HG02610 (cell line): ENCODE data around the gene ZC3H4.
"Not testable (repeated sequence)": the region's sequence is repeated elsewhere in the genome, so short reads cannot be mapped to it uniquely, and the experiment has no call there.

Experiments used
- ATAC-seq: cut with Tn5 transposase; IDR thresholded peaks from one replicate; pipeline ENCODE4 v1.9.1; 2021; ENCODE audit warnings: mild to moderate bottlenecking, moderate library complexity; ENCODE audit not compliant: unreplicated experiment

The ZC3H4 gene

DNA sequence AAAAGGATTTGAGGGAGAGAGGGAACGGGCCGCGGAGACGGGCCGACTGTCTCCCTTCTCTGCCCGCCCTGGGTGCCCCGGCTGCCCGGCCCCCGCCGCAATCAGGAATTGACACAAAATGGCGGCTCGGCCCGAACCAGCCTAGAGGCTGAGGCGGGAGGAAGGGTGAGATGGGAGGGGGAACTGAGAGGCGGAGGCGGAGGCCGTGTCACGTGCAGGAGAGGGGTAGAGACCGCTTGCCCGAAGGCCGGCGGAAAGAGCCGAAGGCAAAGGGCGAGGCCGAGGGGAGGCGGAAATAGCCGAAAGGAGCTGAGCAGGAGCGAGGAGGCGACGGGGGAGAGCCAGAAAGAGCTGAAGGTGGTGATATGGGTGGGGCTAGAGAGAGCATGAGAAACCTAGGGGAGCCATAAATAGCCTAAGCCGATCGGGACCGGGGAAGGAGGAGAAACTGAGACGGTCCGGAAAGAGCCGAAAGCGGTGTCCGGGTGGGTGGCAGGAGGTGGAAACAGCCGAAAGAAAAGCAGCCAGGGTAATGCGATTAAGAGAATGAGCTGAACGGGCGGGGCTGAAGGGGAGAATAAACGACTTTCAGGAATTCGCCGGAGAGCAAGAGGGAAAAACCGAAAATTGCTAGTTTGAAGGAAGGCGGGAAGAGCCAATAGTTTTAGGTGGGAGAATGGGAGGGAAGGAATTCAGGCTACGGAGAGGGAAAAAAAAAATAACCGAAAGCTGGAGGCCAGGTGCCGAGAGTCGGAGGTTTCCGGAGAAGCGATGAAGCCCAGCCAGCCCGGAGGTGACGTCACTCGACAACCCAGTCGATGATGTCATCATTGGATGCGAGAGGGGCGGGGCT lies at the start of gene ZC3H4:
Gene ZC3H4 (minus strand): TSS at position 780 of the 853 bp plus-strand sequence. CDS start 1,192 bp downstream, outside the sequence.
- peak; percentile 85 for ATAC-seq

DNA sequence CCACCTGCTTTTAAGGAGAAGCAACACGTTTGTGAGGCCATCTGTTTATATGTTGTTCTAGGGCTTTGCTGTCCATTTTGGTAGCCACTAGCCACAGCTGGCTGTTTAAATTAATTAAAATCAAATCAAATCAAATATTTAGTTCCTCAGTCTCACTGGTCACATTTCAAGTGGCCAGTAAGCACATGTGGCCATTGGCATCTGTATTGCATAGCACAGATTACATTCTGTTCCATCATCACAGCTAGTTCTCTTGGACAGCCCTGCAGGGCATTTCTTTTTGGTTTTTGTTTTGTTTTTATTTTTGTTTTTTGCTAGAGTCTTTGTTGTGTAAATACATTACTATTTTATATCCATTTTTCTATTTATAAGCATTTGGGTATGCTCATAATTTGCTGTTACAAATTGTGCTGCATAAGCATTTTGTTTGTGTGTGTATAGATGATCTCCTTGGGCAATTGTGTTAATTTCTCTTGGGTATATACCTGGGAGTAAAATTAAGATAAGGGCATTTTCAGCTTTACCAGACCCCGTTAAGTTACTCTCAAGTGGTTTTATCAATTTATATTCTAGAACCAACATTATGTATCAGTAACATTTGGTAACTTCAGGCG lies 48.4 kb upstream of the ZC3H4 start:
- no peak for ATAC-seq

DNA sequence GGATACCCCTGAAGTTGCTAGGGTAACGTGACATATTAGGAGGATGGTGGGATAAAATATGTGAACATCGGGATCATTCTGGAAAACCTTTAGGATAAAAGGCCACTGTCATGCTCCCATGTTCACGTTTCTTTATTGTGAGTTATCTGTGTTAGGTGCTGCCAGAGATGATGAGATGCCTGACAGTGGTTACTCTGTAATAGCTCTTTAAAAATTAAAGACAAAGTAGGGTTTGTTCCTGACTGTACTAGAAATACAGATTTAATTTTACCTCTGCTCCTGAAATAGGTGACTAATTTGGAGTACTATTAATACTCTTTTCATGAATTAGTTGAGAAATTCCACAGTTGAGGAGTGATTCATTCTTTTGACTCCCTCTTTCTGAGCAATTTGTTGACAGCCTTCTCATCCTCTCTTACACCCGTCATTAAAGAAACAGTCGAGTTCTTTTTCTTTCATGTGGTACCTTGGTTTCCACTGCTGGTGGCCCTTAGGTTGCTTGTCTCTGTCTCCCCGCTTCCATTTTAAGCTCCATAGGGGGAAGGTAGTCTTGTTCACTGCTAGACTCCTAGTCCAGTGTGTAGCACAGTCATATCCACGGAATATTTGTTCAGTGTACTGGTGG lies 45.4 kb upstream of the ZC3H4 start:
- ATAC-seq, result no peak

DNA sequence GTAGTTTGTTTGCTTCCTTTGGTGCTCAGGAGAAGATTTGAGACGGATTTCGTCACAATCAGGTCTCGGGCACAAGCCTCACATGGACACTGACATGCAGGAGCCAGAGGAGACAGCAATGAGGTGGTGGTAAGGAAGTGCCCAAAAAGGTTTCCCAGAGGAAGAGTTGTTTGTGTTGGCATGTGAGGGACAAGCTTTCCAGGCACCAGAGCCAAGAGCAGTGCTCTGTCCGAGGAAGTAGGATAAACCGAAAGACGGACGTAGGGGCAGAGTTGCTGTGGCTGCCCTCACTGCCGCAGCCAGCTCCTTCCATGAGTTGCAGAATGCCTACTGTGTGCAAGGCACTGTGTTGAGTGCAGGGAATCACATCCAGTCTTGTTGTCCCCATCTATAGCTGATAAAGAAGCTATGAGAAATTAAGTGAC lies 44.8 kb upstream of the ZC3H4 start:
- ATAC-seq, result no peak

DNA sequence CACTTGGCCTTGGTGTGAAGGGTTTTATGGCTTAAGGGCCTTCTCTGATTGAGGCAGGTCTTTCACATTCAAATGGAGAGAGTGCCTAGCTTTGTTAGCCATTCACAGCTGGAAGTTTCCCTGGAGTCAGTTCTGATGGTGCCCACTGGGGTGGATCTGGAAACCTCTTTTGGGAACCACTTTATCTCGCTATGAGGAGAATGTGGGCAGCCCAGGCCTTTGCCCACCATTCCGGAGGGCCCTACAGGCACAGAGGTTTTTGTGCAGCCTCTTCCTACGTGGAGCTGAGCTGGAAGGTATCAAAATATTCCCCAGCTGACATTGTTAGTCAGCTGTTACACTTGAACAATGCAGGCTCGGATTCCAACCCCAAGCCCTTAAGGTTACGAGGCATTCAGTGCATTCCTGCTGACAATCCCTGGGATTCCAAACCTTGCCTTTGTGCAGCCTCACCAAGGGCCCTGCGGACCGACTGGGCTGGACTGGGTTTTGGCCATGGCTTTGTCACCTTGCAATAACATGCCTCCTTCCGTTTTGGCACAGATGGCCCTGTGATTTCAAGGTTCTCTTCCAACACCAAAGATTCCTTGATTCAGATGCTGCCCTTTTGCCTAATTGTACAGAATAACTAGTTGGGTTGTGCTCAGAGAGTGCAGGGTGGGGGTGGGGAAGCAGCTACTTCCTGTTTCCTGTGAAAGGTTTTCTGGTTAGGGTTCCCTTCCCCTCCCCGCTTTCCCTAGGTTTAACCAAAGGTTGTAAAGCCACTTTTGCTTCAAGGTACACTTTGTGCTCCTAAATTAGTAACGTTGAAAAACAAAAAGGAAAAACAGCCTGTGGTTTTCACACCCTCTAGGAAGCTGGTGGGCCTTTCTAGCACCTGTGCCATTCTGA lies 44.1 kb upstream of the ZC3H4 start:
- ATAC-seq, result no peak

DNA sequence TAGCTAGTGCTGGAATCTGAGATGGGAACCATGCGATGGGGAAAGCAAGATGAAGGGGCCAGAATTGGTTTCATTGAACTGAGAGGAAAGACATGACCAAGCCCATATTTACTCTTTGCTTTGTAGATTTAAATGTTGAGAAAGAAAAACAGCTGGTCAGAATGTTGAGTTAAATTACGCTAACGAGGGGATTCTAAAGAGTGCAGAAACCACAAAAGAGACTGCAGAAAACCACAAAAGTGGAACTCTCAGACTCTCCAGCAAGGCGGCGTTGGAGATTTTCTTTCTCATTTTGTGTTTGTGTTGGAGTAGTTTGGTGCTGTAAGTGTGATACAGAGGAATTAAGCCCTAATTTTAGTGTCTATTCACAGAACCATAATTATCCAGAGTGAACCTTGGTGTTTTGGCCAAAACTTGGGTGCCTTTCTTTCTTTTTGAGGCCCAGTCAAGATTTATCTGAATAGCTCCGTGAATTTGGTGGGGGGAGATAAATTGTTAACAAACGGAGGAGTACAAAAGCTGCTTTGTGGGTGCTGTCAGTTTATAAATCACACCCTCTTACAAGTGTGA lies 43.4 kb upstream of the ZC3H4 start:
- ATAC-seq, result no peak

DNA sequence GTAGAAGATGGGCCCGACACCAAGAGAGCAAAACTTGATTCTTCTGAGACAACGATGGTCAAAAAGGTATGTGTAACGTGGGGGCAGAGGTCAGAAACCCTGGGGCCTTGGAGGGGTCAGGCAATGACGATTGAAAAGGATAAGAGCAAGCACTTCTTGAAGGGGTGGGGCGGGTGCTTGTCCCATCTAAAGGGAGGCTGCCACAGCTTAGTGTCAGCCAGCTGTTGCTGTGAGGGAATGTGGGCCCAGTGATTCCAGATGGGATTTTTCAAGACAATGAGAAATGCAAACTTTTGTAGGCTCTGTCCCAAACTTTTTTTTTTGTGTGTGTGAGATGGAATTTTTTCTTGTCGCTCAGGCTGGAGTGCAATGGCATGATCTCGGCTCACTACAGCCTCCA lies 41.6 kb upstream of the ZC3H4 start:
- ATAC-seq, result no peak

DNA sequence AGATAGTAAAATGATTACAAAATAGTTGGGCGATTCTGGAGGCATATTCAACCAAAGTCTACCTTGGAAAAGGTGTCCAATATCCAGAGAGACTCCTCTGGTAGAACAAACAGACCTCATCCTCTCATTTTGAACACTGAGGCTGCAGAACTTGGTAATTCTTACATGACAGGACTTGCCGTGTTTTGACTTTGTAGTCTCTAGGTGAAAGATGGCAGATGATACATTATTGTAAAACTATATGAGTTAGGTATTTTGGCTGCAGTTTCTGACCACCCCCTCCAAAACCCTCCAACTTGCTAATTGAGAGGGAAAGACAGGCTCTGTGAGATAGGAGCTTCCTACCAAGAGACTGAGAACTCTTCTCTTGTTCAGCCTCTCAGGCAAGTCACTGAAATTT lies 39.7 kb upstream of the ZC3H4 start:
- no peak for ATAC-seq

DNA sequence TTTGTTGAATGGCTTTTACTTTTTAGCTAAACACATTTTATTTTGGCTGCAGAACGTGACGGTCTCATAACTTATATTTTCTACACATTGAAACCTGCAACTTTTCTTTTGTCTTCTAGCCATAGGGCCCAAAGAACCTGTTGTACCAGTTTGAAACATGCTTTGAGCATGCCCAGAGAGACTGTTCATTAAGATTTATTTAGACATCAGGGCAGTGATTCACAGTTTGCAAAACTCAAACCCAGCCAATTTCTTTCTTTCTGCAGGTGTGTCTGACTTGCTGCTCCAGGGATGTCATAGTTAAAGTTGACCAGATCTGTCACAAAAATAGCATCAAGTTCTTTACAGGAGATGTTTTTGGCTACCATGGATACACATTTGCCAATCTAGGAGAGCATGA lies 39.1 kb upstream of the ZC3H4 start:
- ATAC-seq, result no peak

DNA sequence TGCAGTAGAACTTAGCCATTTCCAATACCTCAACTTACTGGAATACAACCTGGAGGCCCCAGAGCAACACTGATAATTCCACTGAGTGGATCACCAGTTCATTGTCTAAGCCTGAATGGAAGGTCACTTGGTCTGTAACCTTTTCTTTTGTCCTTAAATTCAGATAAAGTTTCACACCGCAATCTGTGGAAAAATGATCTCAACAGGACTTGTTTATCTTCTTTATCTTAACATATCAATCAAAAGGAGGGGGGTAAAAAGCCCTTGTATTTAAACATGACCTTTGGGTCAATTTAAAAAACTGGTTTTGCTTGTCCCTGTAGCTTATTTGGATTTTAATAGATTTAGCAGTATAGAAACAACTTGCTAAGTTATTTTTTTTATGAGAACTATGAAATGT lies 38.6 kb upstream of the ZC3H4 start:
- ATAC-seq, result no peak

DNA sequence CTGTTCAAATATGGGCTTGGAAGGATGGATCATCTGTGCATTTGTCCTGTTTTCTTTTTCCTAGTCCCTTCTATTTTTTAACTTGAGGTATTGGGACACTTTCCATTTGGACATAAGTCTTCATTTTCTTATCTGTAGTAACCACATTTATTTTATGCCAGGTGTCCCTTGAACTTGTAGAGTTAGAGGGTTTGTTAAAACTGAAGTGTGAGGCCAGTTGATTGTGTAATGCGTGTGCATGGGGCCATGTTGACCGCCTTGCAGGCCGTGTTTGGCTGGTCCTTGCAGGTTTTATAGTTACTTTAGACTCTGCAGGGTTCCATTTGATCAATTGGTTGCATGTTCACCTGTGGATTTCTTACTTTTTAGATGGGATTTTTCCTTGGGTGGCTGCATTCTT lies 38.1 kb upstream of the ZC3H4 start:
- ATAC-seq, result no peak

DNA sequence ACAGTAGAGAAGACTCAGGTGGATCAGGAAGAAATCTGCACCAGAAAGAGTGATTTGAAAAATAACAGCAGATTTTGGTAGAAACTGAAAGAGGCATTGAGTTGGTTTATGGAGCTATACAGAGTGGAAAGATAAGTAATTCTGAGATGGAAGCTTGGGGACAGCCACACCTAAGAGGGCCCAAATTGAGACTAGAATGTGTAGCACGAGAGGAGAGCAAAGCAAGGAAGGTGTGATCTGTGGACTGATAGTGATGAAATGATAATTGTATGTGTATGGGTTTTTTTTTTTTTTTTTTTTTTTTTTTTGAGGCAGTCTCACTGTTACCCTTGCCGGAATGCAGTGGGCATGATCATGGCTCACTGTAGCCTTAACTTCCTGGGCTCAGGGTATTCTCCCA lies 33.3 kb upstream of the ZC3H4 start:
- ATAC-seq, result no peak

DNA sequence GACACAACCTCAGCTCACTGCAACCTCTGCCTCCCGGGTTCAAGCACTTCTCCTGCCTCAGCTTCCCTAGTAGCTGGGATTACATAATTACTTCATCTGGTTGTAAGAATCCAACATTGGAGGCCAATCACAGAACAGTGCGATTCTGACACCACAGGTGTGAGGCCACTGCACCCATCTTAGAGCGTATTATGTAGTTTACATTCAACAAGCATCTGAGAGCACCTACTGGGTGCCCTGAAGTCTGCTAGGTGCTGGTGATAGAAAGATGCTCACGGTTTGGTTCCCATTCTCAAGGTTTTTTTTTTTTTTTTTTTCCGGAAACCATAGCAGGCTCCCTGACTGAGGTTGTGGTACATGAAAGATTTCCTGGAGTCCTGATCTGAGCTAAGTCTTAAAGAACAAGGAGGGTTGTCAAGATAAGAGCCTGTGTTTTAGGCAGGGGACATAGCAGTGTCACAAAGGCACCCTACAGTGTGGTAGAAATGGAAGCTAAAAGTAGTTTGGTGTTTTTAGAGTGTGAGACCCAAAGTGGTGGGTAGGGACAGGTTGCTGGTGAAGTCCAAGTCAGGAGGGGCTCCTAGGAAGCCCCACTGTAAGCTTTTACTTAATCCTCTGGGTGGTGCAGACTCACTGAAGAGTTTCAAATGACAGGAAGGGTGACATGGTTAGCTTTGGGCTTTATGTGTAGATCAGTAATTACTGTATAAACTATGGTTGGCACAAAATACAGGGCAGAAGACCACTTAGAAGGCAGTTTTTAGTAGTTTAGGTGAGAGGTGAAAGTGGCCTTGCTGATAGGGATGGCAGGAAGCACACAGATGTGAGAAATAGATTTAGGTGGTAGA lies 32.3 kb upstream of the ZC3H4 start:
- no peak for ATAC-seq

DNA sequence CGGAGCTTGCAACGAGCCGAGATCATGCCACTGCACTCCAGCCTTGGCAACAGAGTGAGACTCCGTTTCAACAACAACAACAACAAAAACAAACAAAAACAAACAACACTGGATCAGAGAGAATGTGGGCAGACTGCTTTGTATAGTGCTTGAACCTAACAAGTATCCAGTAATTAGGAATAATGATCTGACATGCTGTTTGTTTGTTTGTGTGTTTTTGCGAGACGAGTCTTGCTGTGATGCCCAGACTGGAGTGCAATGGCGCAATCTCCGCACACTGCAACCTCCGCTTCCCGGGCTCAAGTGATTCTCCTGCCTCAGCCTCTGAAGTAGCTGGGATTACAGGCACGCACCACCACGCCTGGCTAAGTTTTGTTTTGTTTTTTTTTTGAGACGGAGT lies 31.1 kb upstream of the ZC3H4 start:
- no peak for ATAC-seq

DNA sequence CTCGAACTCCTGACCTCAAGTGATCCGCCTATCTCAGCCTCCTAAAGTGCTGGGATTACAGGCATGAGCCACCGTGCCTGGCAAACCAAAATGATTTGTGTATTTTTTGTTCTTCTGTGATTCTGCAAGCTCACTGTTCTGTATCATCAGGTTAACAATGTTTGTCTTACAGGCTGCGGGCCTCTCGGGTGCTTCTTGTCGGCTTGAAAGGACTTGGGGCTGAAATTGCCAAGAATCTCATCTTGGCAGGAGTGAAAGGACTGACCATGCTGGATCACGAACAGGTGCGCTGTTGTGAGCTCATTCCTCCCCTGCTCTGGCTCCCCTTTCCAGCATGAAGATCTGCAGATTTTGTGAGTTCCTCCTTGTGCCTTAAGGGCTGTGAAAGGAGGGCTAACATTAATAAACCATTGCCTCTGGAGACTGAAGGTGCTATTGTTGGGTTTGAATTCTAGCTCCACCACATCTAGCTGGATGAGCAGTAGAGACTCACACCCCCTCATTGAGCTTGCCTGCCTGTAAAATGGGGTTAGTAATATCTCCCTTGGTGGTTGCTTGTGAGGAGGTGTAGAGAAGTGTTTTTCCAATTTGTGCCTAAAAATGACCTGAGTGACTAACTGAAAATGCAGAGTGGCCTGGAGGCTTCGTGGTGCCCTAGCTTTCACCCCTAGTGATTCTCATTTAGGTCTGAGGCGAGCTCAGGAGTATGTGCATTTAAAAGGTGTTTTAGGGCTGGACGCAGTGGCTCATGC lies 29.9 kb upstream of the ZC3H4 start:
- ATAC-seq, result no peak

DNA sequence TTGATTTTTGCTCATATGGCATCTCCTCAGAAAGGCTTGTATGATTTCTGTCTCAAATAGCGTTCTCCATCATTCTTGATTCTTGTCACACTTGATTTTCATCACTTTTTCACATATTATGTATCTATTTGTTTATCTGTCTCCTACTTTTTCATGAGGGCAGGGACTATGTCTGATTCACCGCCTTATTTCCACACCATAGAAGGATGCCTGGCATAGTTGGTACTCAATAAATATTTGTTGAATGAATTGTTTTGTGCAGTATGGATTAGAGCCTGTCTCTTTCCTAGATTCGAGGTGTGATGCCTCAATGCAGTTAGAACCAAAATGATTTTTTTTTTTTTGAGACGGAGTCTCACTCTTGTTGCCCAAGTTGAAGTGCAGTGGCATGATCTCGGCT lies 29.2 kb upstream of the ZC3H4 start:
- ATAC-seq, result no peak

DNA sequence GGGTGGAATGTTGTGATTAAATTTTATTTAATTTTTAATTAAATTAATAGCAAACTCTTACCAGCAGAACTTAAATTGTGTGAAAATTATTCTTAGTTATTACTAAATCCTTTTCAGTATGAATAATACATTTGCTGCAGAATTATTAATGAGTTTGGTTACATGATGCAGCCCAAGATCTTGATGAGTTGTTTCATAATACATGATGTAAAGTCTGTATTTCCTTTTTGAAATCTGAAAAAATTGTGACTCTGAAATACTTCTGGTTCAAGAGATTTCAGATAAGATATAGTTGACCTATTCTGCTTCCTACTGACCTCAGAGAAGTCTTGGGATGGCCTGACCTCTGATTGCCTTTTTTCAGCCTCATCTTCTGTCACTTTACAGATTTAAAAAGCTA lies 28.1 kb upstream of the ZC3H4 start:
- ATAC-seq, result no peak

DNA sequence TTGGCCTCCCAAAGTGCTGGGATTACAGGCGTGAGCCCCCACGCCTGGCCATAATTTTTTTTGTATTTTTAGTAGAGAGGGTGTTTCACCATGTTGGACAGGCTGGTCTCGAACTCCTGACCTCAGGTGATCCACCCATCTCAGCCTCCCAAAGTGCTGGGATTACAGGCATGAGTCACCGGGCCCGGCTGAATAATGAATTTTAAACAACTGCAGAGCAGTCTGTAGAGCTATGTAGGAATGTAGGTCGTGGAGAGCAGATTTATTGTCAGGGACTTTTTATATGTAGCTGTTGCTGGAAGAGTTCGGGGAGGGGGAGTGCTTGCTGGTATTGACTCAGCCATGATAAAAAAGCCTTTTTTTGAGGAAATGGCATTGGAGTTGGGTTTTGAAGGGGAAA lies 27.7 kb upstream of the ZC3H4 start:
- ATAC-seq, result not testable (repeated sequence)

DNA sequence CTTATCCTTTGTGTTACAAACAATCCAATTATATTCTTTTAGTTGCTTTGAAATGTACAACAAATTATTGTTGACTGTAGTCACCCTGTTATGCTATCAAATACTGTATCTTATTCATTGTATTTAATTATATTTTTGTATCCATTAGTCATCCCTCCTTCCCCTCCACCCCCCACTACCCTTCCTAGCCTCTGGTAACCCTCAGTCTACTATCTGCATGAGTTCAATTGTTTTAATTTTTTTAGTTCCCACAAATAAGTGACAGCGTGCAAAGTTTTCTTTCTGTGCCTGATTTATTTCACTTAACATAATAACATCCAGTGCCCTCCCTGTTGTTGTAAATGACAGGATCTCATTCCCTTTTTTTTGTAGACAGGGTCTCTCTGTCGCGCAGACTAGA lies 21.6 kb upstream of the ZC3H4 start:
- ATAC-seq, result no peak
